KOPT-K1 (cell line): ENCODE data around the gene CDC42BPB.

Experiments
- H3K27ac ChIP-seq: fragments of 200-600 bp; sonication (generic); 2 replicates; pipeline ENCODE4 v1.5.1; 2016; ENCODE audit warnings: antibody characterized with exemption, mild to moderate bottlenecking, low read depth, low read length; ENCODE audit not compliant: poor library complexity, severe bottlenecking
- H3K36me3 ChIP-seq: fragments of 200-600 bp; sonication (generic); 2 replicates; pipeline ENCODE4 v1.5.1; 2017; ENCODE audit warnings: antibody characterized with exemption, mild to moderate bottlenecking, low read length, moderate library complexity; ENCODE audit not compliant: insufficient read depth
- H3K9me3 ChIP-seq: fragments of 200-600 bp; sonication (generic); 2 replicates; pipeline ENCODE4 v1.5.1; 2017; ENCODE audit warnings: antibody characterized with exemption, low read length, mild to moderate bottlenecking; ENCODE audit not compliant: insufficient read depth, poor library complexity, severe bottlenecking

The CDC42BPB gene

DNA sequence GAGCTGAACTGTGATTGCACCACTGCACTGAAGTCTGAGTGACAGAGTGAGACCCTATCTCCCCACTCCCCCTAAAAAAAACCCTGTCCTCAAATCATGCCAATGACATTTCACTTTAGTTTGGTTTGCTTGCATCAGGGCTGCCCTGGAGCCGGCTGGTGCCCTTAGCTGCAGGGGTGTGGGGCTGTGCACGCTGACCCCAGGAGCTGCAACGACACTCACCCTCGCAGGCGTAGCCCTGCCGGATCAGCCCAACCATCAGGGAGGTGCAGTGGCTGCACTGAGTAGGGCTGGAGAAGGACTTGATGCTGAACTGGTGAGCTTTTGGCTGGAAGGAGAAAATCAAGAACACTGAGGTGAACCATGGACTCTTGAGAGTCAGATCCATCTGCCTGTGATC is 105.1 kb downstream of the CDC42BPB start:
- Histone ChIP-seq H3K9me3 (no peaks in the 10 kb centered on the region), H3K36me3 (no peaks in the 10 kb centered on the region), H3K27ac (no peak overlapping the region)

DNA sequence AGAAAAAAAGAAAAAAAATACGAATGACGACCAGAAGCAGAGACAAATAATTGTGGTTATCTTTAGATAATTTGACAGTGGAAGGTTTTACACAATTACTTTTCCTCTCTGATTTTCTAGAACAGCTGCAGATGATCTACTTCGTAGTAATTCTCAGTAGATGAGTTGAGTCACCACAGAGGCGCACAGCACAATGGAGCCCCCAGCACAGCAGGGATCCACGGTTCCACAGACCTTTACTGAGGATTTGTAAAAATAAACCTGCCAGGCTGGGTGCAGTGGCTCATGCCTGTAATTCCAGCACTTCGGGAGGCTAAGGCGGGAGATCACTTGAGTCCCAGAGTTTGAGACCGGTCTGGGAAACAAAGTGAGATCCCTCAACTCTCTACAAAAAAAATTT is 105.5 kb downstream of the CDC42BPB start:
- Histone ChIP-seq H3K27ac (no peak overlapping the region), H3K9me3 (no peaks in the 10 kb centered on the region), H3K36me3 (no peaks in the 10 kb centered on the region)

DNA sequence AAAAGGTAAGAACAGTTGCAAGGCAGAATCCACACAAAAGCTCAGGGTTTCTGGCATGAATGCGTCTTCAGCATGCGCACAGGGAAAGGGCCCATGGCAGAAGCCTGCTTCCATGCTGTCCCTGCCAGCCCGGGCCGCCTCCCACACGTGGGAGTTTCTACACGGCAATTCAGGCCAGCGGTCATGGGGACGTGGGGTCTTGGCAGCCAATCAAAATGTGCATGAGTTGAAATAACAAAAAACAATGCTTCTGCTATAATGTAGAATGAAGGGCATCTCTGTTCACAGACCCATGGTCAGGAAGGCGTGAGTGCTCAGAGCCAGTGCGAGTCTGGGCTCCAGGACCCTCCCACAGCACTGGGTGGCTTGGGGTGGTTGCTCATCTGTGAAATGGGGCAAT is 106.3 kb downstream of the CDC42BPB start:
- Histone ChIP-seq H3K36me3 (no peaks in the 10 kb centered on the region), H3K9me3 (no peaks in the 10 kb centered on the region), H3K27ac (no peak overlapping the region)

GRCh38 chr14:102949801-102950451 is 107.4 kb downstream of the CDC42BPB start:
- no peaks in the 10 kb centered on the region for H3K9me3 ChIP-seq
- H3K27ac ChIP-seq, result peak overlapping the region; percentile 62
- no peaks in the 10 kb centered on the region for H3K36me3 ChIP-seq

GRCh38 chr14:102949062-102949800 is 108.1 kb downstream of the CDC42BPB start:
- no peaks in the 10 kb centered on the region for H3K36me3 ChIP-seq
- peak overlapping the region; percentile 62 for H3K27ac ChIP-seq
- no peaks in the 10 kb centered on the region for H3K9me3 ChIP-seq

- Histone ChIP-seq H3K27ac (peak overlapping the region; percentile 62), H3K36me3 (no peaks in the 10 kb centered on the region), H3K9me3 (no peaks in the 10 kb centered on the region)
These were observed 108.7 kb downstream of the CDC42BPB start for GRCh38 chr14:102948698-102949061.

DNA sequence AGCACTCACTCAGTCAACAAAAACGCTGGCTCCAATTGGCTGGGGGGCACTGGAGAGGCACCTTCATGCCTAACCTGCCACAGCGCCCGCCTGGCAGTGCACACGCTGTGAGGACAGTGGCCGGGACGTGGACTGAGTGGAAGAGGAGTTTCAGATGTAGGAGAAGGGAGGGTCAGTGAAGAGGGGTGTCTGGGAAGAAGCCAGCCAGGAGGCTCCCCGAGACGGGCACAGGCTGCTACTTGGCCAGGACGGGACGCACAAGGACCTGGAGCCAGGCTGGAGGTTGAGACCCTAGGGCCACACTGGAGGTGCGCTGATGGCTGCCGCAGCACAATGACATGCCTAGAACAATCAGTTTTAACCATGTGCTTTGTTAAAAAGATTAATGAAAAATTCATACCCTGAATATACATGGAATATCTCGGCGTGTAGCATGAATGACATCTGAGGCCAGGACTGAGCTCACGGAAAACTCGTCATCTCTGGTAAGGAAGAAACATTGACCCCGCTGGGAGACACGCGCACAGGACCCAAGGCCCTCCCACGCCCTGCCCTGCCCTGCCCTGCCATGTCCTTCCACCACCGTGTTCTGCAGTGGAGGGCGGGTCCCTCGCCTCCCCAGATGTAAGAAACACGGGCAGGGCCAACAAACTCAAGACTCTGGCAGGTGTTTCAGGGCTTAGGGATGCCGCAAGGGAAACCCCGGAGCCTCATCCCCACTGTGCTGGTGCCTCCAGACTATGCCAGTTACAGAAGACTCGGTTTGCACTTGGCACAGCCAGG is 109.8 kb downstream of the CDC42BPB start:
- no peaks in the 10 kb centered on the region for H3K36me3 ChIP-seq
- no peak overlapping the region for H3K27ac ChIP-seq
- H3K9me3 ChIP-seq, result no peaks in the 10 kb centered on the region

DNA sequence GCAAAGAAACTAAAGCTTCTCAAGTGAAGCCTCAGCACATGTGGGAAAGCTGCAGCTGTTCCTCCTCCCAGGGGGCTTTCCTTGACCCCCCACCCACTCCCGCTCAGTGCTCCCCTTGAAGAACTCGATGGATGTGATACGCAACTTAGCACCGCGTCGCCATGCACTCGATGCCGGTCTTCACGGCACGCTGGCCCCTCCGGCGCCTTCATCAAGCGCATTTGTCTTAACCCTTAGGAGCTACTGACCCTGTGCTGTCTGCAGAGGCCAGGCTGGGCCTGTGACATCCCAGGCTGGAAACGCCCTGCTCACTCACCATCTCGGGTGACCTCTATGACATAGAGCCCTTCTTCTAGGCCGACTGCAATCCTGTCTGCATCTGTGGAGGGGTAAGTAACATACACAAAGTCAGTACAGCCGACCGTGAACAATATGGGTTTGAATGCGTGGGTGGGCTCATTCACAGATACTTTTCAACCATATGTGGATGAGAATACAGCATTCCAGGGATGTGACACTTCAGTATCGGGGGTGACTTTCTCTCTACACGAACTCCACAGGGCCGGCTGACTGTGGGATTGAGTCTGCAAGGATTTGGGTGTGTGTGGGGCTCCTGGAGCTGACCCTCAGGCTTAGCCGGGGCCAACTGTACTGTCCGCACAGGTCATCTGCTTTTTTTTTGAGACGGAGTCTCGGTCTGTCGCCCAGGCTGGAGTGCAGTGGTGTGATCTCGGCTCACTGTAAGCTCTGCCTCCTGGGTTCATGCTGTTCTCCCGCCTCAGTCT is 111.8 kb downstream of the CDC42BPB start:
- H3K36me3 ChIP-seq, result no peaks in the 10 kb centered on the region
- no peak overlapping the region for H3K27ac ChIP-seq
- H3K9me3 ChIP-seq, result no peaks in the 10 kb centered on the region

- H3K27ac ChIP-seq, result no peak overlapping the region
- no peaks in the 10 kb centered on the region for H3K9me3 ChIP-seq
- no peaks in the 10 kb centered on the region for H3K36me3 ChIP-seq
These were observed 112.7 kb downstream of the CDC42BPB start for GRCh38 chr14:102944448-102945330.

GRCh38 chr14:102943979-102944378 is 113.4 kb downstream of the CDC42BPB start:
- H3K36me3 ChIP-seq, result no peaks in the 10 kb centered on the region
- no peaks in the 10 kb centered on the region for H3K9me3 ChIP-seq
- H3K27ac ChIP-seq, result no peak overlapping the region

GRCh38 chr14:102943454-102943853 is 113.9 kb downstream of the CDC42BPB start:
- no peak overlapping the region for H3K27ac ChIP-seq
- no peaks in the 10 kb centered on the region for H3K9me3 ChIP-seq
- H3K36me3 ChIP-seq, result no peaks in the 10 kb centered on the region

DNA sequence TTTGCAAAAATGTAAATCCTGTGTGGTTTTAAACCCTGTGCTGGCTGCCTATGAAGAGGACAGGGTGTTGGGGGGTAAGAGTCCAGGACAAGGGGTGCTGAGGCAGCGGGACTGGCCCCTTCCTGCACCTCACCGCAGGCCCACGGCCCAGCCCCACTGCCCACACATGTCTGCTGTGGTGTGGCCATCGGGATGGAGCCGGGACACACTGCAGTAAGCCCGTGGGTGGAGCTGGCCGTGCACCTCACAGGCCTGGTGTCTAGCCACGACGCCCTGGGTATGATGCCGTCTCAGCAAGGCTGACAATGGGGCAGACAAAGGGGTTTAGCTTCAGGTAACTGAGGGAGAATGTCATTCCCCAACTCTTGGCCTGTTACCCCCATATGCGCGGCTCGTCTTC is 115.3 kb downstream of the CDC42BPB start:
- H3K27ac ChIP-seq, result no peak overlapping the region
- no peaks in the 10 kb centered on the region for H3K9me3 ChIP-seq
- no peaks in the 10 kb centered on the region for H3K36me3 ChIP-seq

GRCh38 chr14:102941419-102942011 is 115.8 kb downstream of the CDC42BPB start:
- H3K36me3 ChIP-seq, result no peaks in the 10 kb centered on the region
- H3K27ac ChIP-seq, result no peak overlapping the region
- H3K9me3 ChIP-seq, result no peaks in the 10 kb centered on the region
